ENCODE data around the gene BCAP29.
A peak's percentile ranks its signal among the peaks of the same experiment; 100 is the strongest.
"Not testable (repeated sequence)": the region's sequence is repeated elsewhere in the genome, so short reads cannot be mapped to it uniquely, and the experiment has no call there.

The BCAP29 gene, protein sequence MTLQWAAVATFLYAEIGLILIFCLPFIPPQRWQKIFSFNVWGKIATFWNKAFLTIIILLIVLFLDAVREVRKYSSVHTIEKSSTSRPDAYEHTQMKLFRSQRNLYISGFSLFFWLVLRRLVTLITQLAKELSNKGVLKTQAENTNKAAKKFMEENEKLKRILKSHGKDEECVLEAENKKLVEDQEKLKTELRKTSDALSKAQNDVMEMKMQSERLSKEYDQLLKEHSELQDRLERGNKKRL

GRCh38 chr7:107579885-107580715, at the start of gene BCAP29:
Gene BCAP29 (plus strand): TSS chr7:107580246. CDS start chr7:107580773, 527 bp downstream.
- peak; percentile 66 for DNase-seq

- no peak for DNase-seq
Measured at GRCh38 chr7:107530751-107531150, 49.3 kb upstream of the BCAP29 start.

- no peak for DNase-seq
Measured at GRCh38 chr7:107534139-107534538, 45.9 kb upstream of the BCAP29 start.

- DNase-seq, result not testable (repeated sequence)
Measured at GRCh38 chr7:107537228-107537627, 42.8 kb upstream of the BCAP29 start.

GRCh38 chr7:107538001-107538400, 42.0 kb upstream of the BCAP29 start:
- DNase-seq, result no peak

DNA sequence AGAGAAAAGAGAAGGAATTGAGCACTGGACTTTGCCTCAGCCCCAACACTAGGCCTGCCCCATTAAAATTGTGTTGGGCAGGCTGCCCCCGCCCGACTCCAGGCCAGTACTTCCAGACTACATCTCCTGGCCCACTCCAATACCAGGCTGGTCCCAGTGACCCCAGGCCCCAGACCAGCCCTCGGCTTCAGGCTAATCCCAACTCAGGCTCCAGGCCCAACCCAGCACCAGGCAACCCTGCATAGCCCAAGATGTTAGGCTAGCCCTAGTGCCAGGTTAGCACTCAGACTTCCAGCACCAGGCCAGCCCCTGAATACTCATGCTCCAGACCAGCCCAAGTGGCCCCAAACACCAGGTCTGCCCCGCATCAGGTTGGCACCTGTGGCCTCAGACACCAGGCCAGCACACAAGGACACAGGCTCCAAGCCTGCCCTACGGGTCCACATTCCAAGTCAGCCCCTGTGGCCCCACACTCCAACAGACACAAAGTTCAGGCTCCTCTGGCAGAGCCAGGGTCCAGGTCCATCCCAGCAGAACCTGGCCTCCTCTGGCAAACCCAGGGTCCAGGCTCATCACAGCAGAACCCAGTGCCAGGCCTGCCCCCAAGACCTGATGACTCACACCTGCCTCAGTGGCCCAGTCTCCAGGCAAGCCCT, 36.6 kb upstream of the BCAP29 start:
- no peak for DNase-seq

DNA sequence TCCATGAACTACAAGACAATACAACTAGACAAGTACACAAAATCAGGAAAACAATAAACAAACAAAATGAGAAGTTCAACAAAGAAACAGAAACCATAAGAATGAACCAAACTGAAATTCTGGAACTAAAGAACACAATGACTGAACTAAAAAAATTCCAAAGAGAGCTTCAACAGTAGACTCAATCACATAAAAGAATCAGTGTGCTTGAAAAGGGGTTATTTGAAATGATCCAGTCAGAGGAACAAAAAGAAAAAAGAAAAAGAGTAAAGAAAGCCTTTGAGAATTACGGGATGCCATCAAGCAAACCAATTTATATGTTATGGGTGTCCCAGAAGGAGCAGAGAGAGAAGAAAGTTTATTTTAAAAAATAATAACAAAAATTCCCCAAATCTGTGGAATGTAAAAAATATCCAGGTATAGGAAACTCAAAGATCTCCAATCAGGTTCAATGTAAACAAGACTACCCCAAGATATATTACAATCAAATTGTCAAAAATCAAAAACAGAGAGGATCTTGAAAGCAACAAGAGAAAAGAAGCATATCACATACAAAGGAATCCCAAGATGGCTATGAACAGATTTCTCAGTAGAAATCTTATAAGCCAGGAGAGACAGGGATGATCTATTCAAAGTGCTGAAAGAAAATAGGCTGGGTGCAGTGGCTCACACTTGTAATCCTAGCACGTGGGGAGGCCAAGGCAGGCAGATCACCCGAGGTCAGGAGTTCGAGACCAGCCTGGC, 35.0 kb upstream of the BCAP29 start:
- no peak for DNase-seq

DNA sequence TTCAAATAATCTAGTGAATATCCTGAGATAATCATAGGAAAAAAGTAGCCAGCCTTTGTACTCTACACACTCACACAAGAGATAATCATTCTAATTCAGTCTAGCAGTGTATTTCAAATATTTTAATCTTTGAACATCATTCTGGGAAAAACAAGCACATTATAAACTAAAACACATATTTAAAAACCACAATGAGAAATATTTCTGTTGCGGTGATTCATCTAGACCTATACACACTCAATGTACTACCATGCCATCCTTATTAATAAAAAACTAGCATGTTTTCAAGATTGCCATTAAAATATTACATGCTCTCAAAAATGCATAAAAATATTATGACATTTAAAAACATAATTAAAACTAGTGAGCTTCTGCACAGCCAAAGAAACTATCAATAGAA, 28.1 kb upstream of the BCAP29 start:
- no peak for DNase-seq

- no peak for DNase-seq
Measured at GRCh38 chr7:107555893-107556292, 24.2 kb upstream of the BCAP29 start.

DNA sequence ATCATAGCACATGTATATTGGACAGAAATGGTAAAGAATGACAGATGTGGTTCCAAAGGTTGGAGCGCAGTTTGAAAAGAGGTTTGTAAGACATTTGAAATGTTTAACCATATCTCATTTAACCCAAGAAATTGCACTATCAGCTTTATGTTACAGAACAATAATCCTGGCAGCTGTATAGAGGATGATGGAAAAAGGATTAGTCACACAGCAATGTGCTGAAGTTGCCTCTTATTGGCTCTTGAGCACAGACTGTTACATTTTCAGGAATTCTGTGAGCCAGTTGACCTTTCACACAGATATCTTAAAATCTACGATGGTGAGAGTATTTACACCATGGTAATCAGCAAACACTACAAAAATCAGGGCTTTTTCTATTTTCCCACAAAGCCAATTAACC, 20.2 kb upstream of the BCAP29 start:
- no peak for DNase-seq

DNA sequence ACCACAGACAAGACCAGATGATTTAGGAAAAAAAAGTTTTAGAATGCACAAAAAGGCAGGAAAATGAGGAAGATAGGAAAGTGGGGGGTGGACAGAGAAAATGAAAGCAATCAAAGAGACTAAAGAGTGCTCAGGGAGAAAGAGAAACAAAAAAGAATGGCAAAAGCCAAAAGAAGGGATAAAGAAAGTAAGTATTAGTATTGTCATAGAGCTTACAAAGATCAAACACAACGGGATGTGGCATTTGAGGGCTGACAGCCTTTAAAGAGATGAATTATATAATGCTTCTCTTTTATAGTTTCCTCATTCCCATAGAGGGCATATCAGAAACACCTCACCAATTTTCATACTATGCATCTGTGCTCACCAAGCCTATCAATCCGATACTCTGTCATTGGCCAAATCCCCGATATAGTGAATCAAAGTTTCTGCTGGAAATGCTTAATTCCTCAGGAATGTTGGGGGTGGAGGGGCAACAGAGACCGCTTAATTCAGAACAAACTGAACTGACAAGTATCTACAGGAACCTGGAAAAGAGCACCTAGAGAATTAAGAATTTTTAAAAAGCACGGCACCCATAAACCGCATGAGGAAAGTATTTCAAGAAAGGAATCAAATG, 19.0 kb upstream of the BCAP29 start:
- peak; percentile 43 for DNase-seq

DNA sequence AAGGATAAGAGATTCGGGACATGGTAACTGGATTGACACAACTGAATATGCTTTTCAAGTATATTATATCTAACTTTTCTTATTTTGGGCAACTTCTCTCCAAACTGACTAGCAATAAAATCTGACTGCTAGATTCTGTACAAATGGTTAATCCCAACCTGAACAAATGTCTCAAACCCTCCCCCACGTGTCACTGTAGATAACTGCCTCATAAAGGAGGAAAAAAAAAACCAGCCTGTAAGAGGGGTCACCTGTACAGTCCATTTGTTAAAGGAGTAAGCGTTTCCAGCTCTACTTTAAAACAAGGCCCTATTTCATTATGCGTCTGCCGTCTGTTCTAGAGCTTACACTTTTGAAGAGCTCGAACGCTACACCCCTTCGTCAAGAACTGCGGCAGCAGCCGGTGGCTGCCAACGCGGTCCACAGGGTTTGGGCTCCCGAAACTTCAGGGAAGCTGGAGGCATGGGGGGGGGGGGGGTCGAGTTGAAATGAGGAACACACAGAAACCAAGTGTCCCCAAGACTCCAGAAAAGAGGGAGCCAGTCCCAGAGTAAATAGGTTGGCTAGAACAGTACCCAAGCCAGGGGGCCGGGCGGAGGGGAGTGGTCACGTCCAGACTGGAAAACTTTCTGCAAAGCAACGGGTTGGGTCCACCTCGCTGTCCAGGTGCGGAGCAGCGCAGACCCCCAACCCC, 16.8 kb upstream of the BCAP29 start:
- no peak for DNase-seq

DNA sequence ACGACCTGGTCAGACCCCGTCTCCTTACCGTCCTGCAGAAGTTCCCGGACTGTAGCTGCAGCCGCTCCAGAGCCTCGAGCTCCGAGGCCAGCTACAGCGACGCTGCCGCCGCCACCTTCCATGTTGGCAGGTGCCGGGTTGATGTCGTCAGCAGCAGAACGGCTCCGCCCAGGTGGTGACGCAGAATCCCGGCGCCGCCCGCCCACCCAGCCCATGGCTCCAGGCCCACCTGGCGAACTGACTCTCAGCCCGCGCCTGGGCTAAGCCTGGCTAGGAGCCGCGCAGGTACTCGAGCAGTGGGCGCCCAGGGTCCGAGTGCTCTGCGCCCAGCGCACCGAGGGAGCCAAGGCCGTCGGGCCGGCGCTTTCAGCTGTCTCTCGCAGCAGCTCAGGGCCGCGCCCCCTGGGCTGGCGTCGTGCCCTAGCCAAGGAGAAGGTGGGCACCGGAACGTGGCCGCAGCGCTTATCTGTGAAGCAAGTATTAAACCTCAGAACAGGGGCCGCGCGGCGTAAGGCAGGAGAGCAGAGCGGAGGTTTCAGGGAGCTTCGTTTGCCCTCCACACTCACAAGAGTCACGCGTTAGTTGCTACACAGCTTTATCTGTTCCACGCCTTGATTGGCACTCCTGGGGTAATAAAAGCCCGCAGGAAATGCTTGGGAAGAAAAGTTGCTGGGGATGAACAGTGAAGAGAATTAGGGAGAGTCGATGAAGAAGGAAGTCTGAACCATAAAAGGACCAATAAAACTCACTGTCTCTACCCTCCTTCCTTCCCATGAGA, 16.1 kb upstream of the BCAP29 start, which contains the start of the genes COG5 and DUS4L:
Gene COG5, minus strand, starts transcription at position 146 of the 778 bp plus-strand sequence. Its CDS starts 24 bp downstream, at position 122.
Gene DUS4L, plus strand, starts transcription at position 197 of the 778 bp plus-strand sequence. CDS start 3,100 bp downstream, outside the sequence.
- peak; percentile 86 for DNase-seq

DNA sequence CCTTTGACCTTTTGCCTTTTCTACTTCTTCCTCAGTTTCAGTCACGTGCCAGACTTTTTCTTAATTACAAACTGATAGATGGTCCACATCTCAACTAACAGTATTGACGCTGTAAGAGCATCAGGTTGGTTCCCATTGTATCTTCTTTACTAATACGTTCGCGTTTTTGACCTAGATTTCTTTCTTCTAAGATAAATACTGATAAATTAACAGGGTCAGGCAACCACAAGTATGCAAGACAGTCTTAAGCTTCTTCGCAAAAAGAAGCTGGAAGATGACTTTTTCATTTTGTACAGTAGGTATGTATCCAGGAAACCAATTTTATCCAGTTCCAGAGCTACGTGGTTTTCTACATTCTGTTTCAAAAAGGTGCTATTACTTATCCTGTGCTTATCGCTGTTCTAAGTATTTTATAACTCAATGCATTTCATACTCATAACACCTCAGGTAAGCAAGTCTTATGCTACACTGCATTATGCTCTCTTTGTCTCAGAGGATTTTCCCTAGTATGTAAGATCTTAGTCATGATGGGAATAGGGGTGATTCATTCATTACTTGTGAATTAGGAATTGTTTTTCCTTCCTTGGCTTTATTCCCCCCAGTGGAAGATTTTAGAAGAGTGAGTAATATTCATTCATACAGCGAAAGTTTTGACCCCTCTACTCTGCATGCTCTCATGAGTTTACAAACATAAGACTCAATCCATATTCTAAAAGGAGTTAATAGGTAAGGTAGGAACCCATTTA, 15.3 kb upstream of the BCAP29 start:
- no peak for DNase-seq

- DNase-seq, result no peak
Measured at GRCh38 chr7:107570298-107570697, 9.7 kb upstream of the BCAP29 start.

DNA sequence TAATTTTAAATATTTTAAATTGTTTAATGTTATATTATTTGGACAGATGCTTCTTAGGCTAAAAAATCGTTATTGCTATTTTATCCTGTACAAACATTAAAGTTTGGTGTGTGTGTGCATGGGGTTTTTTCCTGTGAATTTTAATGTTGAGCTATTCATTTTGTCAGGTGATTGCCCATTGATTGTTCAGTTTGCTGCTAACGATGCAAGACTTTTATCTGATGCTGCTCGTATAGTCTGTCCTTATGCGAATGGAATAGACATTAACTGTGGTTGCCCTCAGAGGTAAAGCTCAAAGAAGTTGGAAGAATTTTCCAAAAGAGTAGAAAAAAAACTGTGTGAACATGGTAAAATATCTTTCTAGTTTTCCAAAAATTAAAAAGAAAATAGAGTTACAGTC, 6.5 kb upstream of the BCAP29 start:
- DNase-seq, result no peak

DNA sequence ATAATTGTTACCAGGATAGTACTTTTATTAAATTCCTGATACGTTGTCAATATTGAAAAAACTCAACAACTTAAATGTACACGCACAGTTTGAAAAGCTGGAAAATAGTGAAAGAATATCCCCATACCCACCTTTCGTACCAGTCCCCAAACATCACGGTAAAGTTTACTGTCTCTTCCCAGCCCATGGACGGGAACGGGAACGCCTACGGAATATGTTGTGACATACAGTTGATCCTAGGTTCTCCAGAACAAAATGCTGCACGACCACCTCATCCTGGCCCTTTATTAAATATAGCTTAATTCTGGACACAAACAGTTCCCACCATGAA, 527 bp upstream of the BCAP29 start:
- no peak for DNase-seq

DNA sequence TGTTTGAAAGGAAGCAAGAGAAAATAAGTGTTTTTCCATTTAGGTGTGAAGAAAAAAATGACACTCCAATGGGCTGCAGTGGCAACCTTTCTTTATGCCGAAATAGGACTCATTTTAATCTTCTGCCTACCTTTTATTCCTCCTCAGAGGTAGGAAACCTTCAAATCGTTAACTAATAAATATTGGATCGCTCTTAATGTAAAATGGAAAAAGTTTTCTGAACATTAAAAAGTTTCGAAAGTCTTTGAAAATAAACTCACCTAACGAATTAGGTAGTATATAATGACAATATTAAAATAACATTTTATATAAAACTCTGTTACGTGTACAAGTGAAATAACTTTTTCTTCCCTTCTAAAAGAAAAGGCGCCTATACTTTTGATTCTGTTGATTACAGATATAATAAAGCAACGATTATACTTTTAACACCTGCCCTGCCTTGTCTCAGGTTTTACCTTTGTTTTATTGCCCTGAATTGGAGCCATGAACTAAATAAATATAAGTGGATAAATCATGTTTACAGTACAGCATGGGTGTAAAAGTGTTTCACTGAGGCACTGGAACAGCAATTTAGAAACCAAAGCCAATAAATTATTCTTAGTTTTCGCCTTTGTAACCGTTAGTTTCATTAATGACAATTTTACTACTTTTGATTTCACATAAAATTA, 804 bp downstream of the BCAP29 start:
- DNase-seq, result no peak

- no peak for DNase-seq
Measured at GRCh38 chr7:107581387-107582013, 1.5 kb downstream of the BCAP29 start.
